HepG2 (cell line): ENCODE data around the gene SMG5. TPM values are rescaled to one million over a fixed set of nuclear protein-coding genes. Genes with fewer than 3 reads are reported as not detected.
A peak's percentile ranks its signal among the peaks of the same experiment; 100 is the strongest.

Experiments used
- AGO2 ChIP-seq: fragments of 200-400 bp; formaldehyde crosslinking; optimal IDR thresholded peaks from 2 replicates; pipeline ENCODE3; 2017; ENCODE audit warnings: mild to moderate bottlenecking, low read depth, low read length, moderate library complexity
- BCLAF1 ChIP-seq: fragments of 450-650 bp; IDR thresholded peaks from 2 replicates; pipeline ENCODE4 v1.6.1; 2017; ENCODE audit warnings: mild to moderate bottlenecking
- CENPBD1 ChIP-seq: sonication (generic); formaldehyde crosslinking; IDR thresholded peaks from 2 replicates; pipeline ENCODE4 v1.8.0; 2022; ENCODE audit warnings: missing genetic modification reagents, low read depth, mild to moderate bottlenecking, borderline replicate concordance
- CREM ChIP-seq, 2 experiments: sonication (generic) in 1 of 2; formaldehyde crosslinking in 1 of 2; IDR thresholded peaks; 2 replicates each; pipeline versions ENCODE4 v1.4.0 to v1.6.1; 2016 to 2020; ENCODE audit warnings: antibody characterized with exemption in 1 of 2, mild to moderate bottlenecking in 1 of 2, missing genetic modification reagents in 1 of 2
- CTCF ChIP-seq: sonication (generic); formaldehyde crosslinking; IDR thresholded peaks from 2 replicates; pipeline ENCODE4 v1.5.0; 2020; ENCODE audit warnings: mild to moderate bottlenecking, missing genetic modification reagents, moderate library complexity
- ELF3 ChIP-seq: IDR thresholded peaks from 2 replicates; pipeline ENCODE4 v1.6.1; 2016; ENCODE audit warnings: missing genetic modification reagents, missing compliant biosample characterization
- KDM3A ChIP-seq: IDR thresholded peaks from 2 replicates; pipeline ENCODE4 v1.6.1; 2018; ENCODE audit warnings: low read depth, missing compliant biosample characterization
- MYPOP ChIP-seq: sonication (generic); formaldehyde crosslinking; IDR thresholded peaks from 2 replicates; pipeline ENCODE4 v1.8.1; 2023; ENCODE audit warnings: mild to moderate bottlenecking, moderate library complexity, missing genetic modification reagents
- PAX8 ChIP-seq: sonication (generic); formaldehyde crosslinking; IDR thresholded peaks from 2 replicates; pipeline ENCODE4 v1.8.0; 2022; ENCODE audit warnings: mild to moderate bottlenecking, missing genetic modification reagents, borderline replicate concordance
- REPIN1 ChIP-seq: sonication (generic); formaldehyde crosslinking; IDR thresholded peaks from 2 replicates; pipeline ENCODE4 v1.8.0; 2022; ENCODE audit warnings: missing genetic modification reagents, low read depth, mild to moderate bottlenecking, borderline replicate concordance
- ZFX ChIP-seq: sonication (generic); formaldehyde crosslinking; IDR thresholded peaks from 2 replicates; pipeline ENCODE4 v1.4.0; 2020; ENCODE audit warnings: mild to moderate bottlenecking, low read depth, missing genetic modification reagents, moderate library complexity
- ZNF10 ChIP-seq: sonication (generic); formaldehyde crosslinking; IDR thresholded peaks from 2 replicates; pipeline ENCODE4 v1.4.0; 2020; ENCODE audit warnings: mild to moderate bottlenecking, low read depth, missing genetic modification reagents, borderline replicate concordance
- ZNF263 ChIP-seq: sonication (generic); formaldehyde crosslinking; IDR thresholded peaks from 2 replicates; pipeline ENCODE4 v1.4.0; 2020; ENCODE audit warnings: missing genetic modification reagents
- ZNF34 ChIP-seq: sonication (generic); formaldehyde crosslinking; IDR thresholded peaks from 2 replicates; pipeline ENCODE4 v1.4.0; 2020; ENCODE audit warnings: mild to moderate bottlenecking, missing genetic modification reagents, borderline replicate concordance
- polyA plus RNA-seq, 8 experiments: library from polyadenylated mRNA; depleted of rRNA in 3 of 8; stranded (reverse) in 7 of 8; unstranded in 1 of 8; fragments of >200 nt; fragmentation: Illumina TruSeq in 4 of 8; extraction: Trizol in 4 of 8; gene quantifications; 2 replicates each; pipeline versions ENCODE4 v1.2.1 to v1.2.3, GENCODE V29; 2011 to 2016; ENCODE audit warnings: low read depth in 4 of 8, missing spikeins in 1 of 8, mixed read lengths in 1 of 8; ENCODE audit not compliant: insufficient read depth in 1 of 8
- total RNA-seq, 5 experiments: library from RNA; depleted of rRNA; stranded (reverse); fragments of >200 nt; fragmentation: Illumina TruSeq; extraction: Trizol; gene quantifications; 2 replicates each; pipeline ENCODE4 v1.2.3, GENCODE V29; 2016; ENCODE audit warnings: low read depth in 1 of 5
- TF ChIP-seq, protein P1 (sequence below): sonication (generic); formaldehyde crosslinking; IDR thresholded peaks from 2 replicates; pipeline ENCODE4 v1.4.0; 2020; ENCODE audit warnings: low read depth, missing genetic modification reagents
- TF ChIP-seq, protein P2 (sequence below): sonication (generic); formaldehyde crosslinking; IDR thresholded peaks from 2 replicates; pipeline ENCODE4 v1.8.0; 2022; ENCODE audit warnings: mild to moderate bottlenecking, missing genetic modification reagents, borderline replicate concordance

The SMG5 gene
- total and polyA plus RNA-seq, 2 of the 13 experiments (the other 11 are each of a cell fraction or from before 2014, with no cell fraction given) = 50.5 to 84.0 TPM

GRCh38 chr1:156295391-156295947, 12.8 kb upstream of the SMG5 start, which contains the start of gene GLMP (continued):
- TF ChIP-seq PAX8 (CRISPR knock-in tag) (0 out of 2 replicates have a peak, but pooled peaks have one; percentile 63), BCLAF1 (no peak), CREM (IDR thresholded peaks at IDR 0.05) (no peak), CREM (CRISPR knock-in tag; IDR thresholded peaks at IDR 0.05) (no peak), CENPBD1 (no peak), ZNF34 (CRISPR knock-in tag) (no peak), ZNF263 (0 out of 2 replicates have a peak, but pooled peaks have one; percentile 3), ZNF10 (CRISPR knock-in tag) (no peak), MYPOP (CRISPR knock-in tag) (no peak), ZFX (CRISPR knock-in tag) (0 out of 2 replicates have a peak, but pooled peaks have one; percentile 22), CTCF (CRISPR knock-in tag) (no peak), ELF3 (CRISPR knock-in tag) (no peak; the same call in 1 of the 2 replicates), AGO2 (no peak), KDM3A (CRISPR knock-in tag) (no peak), REPIN1 (CRISPR knock-in tag) (no peak)
- TF ChIP-seq, protein P1, sequence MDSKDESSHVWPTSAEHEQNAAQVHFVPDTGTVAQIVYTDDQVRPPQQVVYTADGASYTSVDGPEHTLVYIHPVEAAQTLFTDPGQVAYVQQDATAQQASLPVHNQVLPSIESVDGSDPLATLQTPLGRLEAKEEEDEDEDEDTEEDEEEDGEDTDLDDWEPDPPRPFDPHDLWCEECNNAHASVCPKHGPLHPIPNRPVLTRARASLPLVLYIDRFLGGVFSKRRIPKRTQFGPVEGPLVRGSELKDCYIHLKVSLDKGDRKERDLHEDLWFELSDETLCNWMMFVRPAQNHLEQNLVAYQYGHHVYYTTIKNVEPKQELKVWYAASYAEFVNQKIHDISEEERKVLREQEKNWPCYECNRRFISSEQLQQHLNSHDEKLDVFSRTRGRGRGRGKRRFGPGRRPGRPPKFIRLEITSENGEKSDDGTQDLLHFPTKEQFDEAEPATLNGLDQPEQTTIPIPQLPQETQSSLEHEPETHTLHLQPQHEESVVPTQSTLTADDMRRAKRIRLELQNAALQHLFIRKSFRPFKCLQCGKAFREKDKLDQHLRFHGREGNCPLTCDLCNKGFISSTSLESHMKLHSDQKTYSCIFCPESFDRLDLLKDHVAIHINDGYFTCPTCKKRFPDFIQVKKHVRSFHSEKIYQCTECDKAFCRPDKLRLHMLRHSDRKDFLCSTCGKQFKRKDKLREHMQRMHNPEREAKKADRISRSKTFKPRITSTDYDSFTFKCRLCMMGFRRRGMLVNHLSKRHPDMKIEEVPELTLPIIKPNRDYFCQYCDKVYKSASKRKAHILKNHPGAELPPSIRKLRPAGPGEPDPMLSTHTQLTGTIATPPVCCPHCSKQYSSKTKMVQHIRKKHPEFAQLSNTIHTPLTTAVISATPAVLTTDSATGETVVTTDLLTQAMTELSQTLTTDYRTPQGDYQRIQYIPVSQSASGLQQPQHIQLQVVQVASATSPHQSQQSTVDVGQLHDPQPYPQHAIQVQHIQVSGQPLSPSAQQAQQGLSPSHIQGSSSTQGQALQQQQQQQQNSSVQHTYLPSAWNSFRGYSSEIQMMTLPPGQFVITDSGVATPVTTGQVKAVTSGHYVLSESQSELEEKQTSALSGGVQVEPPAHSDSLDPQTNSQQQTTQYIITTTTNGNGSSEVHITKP = no peak
- TF ChIP-seq, protein P2, sequence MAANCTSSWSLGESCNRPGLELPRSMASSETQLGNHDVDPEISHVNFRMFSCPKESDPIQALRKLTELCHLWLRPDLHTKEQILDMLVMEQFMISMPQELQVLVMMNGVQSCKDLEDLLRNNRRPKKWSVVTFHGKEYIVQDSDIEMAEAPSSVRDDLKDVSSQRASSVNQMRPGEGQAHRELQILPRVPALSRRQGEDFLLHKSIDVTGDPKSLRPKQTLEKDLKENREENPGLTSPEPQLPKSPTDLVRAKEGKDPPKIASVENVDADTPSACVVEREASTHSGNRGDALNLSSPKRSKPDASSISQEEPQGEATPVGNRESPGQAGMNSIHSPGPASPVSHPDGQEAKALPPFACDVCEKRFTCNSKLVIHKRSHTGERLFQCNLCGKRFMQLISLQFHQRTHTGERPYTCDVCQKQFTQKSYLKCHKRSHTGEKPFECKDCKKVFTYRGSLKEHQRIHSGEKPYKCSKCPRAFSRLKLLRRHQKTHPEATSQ (CRISPR knock-in tag) = no peak
